Retinal pigment epithelial cell (primary cell): ENCODE data around the gene MYBPHL.

Source experiments
- DNase-seq: peaks from one replicate; pipeline ENCODE4 v3.0.0-alpha.2; 2010; ENCODE audit warnings: low read depth
- H3K4me3 ChIP-seq: 2 replicates; pipeline ENCODE4 v1.5.1; 2011; ENCODE audit warnings: mild to moderate bottlenecking, low read length, control low read depth, moderate library complexity
- TF ChIP-seq, protein P1 (sequence below): conservative IDR thresholded peaks from 2 replicates; pipeline ENCODE4 v1.5.1; 2011; ENCODE audit warnings: low read depth, low read length, control low read depth, inconsistent platforms

Gene MYBPHL

DNA sequence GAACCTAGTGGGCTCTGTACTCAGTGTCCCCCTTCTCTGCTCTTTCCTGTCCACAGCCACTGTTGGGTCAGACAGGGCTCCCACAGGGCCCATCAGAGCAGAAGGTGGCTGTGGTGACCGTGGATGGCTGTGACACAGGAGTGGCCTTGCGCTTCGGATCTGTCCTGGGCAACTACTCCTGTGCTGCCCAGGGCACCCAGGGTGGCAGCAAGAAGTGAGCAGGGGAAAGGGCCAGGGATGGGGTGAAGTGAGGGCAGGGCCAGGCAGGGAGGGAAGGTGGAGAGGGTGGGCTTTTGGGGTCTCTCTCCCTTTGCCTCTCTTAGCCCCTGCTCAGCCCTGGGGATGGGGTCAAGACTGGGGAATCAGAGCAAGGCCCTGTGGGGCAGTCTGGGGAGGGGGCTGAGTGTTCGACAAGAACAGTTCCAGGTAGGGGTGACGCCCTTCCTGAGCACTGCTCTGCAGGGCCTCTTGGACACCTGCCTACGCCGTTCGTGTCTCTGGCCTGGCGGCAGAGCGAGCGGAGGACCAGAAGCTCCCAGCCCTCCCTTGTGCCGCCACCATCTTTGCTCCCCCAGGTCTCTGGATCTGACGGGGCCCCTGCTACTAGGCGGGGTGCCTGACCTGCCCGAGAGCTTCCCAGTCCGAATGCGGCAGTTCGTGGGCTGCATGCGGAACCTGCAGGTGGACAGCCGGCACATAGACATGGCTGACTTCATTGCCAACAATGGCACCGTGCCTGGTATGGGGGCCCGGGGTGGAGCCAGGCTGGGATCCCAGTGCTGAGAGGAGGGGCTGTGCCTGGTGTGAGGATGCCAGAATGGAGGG, 44.4 kb downstream of the MYBPHL start:
- TF ChIP-seq, protein P1, sequence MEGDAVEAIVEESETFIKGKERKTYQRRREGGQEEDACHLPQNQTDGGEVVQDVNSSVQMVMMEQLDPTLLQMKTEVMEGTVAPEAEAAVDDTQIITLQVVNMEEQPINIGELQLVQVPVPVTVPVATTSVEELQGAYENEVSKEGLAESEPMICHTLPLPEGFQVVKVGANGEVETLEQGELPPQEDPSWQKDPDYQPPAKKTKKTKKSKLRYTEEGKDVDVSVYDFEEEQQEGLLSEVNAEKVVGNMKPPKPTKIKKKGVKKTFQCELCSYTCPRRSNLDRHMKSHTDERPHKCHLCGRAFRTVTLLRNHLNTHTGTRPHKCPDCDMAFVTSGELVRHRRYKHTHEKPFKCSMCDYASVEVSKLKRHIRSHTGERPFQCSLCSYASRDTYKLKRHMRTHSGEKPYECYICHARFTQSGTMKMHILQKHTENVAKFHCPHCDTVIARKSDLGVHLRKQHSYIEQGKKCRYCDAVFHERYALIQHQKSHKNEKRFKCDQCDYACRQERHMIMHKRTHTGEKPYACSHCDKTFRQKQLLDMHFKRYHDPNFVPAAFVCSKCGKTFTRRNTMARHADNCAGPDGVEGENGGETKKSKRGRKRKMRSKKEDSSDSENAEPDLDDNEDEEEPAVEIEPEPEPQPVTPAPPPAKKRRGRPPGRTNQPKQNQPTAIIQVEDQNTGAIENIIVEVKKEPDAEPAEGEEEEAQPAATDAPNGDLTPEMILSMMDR = no peak
- no peak overlapping the region for H3K4me3 ChIP-seq
- no peak for DNase-seq

DNA sequence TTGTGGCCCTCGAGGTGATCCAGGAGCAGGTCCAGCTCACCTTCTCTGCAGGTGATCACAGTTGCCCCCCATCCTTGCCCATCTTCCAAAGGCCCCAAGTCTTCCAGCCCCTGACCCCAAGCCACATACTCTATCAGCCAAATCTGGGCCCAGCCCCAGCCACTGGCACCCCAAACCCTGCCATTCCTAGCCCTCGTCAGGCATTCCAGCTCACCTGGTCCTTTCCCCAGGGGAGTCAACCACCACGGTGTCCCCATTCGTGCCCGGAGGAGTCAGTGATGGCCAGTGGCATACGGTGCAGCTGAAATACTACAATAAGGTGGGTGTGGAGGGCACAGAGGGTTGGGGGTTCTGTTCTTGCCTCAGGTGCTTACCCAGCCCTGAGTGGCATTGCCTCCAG, 45.2 kb downstream of the MYBPHL start:
- TF ChIP-seq, protein P1 = no peak
- no peak overlapping the region for H3K4me3 ChIP-seq
- DNase-seq = no peak

DNA sequence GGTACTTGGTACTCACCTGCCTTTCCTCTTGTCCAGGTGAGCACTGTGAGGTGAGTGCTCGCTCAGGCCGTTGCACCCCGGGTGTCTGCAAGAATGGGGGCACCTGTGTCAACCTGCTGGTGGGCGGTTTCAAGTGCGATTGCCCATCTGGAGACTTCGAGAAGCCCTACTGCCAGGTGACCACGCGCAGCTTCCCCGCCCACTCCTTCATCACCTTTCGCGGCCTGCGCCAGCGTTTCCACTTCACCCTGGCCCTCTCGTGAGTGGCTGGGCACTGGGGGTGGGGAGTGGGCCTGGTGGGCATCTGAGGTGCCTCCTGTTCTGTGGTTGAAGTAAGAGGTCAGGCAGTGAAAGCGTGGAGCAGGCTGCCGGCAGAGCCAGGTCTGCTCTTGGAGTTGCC, 45.8 kb downstream of the MYBPHL start:
- H3K4me3 ChIP-seq = no peak overlapping the region
- DNase-seq = no peak
- TF ChIP-seq, protein P1 = no peak

DNA sequence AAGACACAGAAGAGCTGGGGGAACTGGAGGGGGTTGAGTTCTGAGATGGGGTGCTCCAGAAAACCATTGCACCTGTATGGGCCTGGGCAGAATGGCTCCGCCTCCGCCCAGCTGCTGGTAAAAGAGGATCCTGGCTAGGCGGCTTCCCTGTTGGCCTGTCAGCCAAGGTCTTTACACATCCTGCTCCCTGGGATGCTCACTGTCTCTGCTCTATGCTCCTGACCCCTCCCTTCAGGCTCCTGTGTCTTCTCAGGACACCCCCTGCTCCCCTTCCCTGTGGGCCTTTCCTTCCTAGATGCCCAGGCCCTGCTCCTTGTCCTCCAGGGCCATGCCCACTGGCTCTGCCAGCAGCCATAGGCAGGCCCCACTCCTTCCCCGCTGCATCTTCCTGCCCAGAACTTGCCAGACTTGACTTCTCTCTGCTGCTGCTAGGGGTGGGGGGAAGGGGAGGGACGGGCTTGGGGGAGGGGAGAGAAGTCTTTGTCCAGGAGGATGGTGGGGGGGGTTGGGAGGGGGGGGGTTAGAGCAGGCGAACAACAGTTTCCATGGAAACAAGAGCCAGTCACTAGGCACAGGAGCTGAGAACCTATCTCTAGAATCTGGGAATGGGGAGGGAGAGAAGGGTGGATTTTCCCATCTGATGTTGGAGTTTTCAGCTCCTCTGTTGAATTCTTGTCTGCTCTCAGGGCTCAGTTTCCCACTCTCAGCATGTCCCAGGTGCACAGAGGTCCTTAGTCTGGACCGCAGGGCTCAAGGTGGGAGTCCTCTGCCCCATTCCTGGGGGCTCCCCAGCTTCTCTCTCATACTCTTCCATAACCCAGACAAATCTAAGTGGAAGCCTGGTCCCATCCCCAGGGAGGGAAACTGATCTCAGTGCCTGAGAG, 46.9 kb downstream of the MYBPHL start:
- no peak overlapping the region for H3K4me3 ChIP-seq
- TF ChIP-seq, protein P1 = no peak
- no peak for DNase-seq

DNA sequence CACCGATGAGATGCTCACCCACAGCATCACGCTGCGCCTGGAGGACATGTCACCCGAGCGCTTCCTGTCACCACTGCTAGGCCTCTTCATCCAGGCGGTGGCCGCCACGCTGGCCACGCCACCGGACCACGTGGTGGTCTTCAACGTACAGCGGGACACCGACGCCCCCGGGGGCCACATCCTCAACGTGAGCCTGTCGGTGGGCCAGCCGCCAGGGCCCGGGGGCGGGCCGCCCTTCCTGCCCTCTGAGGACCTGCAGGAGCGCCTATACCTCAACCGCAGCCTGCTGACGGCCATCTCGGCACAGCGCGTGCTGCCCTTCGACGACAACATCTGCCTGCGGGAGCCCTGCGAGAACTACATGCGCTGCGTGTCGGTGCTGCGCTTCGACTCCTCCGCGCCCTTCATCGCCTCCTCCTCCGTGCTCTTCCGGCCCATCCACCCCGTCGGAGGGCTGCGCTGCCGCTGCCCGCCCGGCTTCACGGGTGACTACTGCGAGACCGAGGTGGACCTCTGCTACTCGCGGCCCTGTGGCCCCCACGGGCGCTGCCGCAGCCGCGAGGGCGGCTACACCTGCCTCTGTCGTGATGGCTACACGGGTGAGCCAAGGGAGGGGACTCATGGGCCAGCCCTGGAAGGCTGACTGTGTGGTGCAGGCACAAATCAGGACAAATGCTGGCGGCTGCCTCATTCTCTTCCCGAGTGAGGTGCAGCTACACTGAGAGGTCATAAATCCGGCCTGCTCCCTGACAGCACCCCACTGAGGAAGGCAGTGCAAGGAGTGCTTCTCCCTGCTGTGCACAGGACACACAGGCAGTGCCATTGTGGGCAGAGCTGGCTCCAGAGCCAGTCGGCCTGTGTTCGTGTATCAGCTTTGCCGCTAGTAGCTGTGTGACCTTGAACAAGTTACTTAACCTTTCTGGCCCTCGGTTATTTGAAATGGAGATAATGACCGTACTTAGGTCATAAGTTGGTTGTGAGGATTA, 48.0 kb downstream of the MYBPHL start:
- no peak overlapping the region for H3K4me3 ChIP-seq
- TF ChIP-seq, protein P1 = no peak

DNA sequence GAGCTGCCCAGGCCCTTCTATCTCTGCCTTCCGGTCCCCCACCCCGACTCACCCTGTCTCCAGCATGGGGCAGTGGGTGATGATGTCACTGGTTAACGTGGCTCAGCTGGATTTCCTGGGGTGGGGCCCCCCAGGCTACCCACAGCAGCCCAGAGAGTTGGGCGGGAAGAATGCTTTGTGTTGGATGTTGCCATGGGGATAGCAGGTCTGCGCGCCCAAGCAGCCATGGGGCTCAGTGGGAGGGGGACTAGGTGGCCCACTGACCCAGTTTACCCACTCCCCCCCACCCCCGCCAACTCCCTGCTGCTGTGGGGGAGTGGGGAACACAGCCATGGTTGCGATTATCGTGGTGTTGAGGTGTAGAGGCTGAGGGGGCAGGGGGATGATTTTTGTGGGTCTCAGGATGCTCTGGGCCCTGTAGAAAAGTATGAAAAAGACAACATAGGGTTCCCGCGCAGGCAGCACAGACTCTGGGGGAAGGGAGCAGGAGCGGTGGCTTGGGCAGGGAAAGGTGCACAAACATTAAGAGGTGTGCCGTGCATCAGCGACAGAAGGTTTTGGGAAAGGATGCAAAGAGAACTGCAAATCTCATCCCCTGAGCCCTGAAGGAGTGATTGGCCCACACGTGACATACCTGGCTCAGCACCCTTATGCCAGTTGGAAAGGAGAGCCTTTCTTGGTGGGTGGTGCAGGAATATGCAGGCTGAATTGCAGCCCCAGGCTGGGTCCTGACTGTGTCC, 49.0 kb downstream of the MYBPHL start:
- TF ChIP-seq, protein P1 = no peak
- DNase-seq = no peak
- H3K4me3 ChIP-seq = no peak overlapping the region

More for the DNA sequence above, 48.0 kb downstream of the MYBPHL start:
- no peak for DNase-seq
